ENCODE measurements around the gene HSD17B14. TPM values are rescaled to one million over a fixed set of nuclear protein-coding genes. Genes with fewer than 3 reads are reported as not detected.

The HSD17B14 gene
- total RNA-seq, 1 experiment from 2014 or later, result 3.9 TPM

DNA sequence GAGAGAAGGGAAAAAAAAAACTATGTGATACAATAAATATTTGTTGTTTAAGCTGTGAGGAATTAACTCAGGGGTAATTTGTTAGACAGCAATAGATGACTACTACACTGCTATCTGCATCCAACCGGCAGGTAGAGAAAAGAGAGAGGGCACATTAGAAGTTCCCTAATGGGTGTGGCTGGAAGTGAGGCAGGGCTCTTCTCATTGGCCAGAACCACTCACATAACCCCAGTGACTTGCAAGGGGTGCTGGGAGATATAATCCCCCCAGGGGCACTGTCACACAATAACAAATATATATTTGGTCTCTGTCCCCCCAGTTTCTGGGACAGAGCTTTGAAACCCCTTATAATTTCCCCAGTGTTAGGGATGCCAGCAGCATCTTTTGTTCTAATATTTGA is 56.7 kb downstream of the HSD17B14 start:
- no peak overlapping the region for H3K4me2 ChIP-seq (ENCODE audit: low read length)
- H3K27ac ChIP-seq (ENCODE audit: low read depth, low read length), result no peak overlapping the region
- no peaks in the 10 kb centered on the region for H3K36me3 ChIP-seq (ENCODE audit: control insufficient read depth in 1 of 2, insufficient read depth in 2 of 2, low read length in 2 of 2)
- intact Hi-C loops (cut with micrococcal nuclease), result no loop called here
- no peaks in the 10 kb centered on the region for H4K20me1 ChIP-seq (ENCODE audit: insufficient read depth)
- POLR2A ChIA-PET, result interaction anchor here (1.5 kb wide), 1 partner anchor 92 kb away, joined by 3 read pairs; no protein-coding TSS in a partner anchor
- H3K27me3 ChIP-seq (ENCODE audit: insufficient read depth, low read length), result no peaks in the 10 kb centered on the region
- H3K9me2 ChIP-seq (ENCODE audit: insufficient read depth), result no peaks in the 10 kb centered on the region
- no peak for DNase-seq (ENCODE audit: low read depth, low spot score)
- RAD21 ChIA-PET (ENCODE audit: low non-redundant PET in 1 of 2, low total read pairs in 2 of 2, uncharacterized antibody in 2 of 2, unreplicated experiment in 2 of 2), result no interaction called here
- no peaks in the 10 kb centered on the region for H3K9me3 ChIP-seq (ENCODE audit: control insufficient read depth in 1 of 2, insufficient read depth in 1 of 2, low read depth in 1 of 2, low read length in 2 of 2)
- TF ChIP-seq POLR2A (IDR thresholded peaks at IDR 0.05; ENCODE audit: borderline replicate concordance, extremely low read depth, insufficient read depth, insufficient read length) (no peak), ZNF274 (IDR thresholded peaks at IDR 0.05; ENCODE audit: low read depth, low read length) (no peak), EGR1 (IDR thresholded peaks at IDR 0.05; ENCODE audit: low read depth) (no peak), TCF7L2 (IDR thresholded peaks at IDR 0.05; ENCODE audit: borderline replicate concordance, extremely low read depth, insufficient read depth, insufficient read length) (no peak), FOSL1 (IDR thresholded peaks at IDR 0.05; ENCODE audit: low read depth) (no peak), EZH2 (IDR thresholded peaks at IDR 0.05) (no peak), CTCF (IDR thresholded peaks at IDR 0.05 in 2 of 3, conservative IDR thresholded peaks at IDR 0.05 in 1 of 3; ENCODE audit: borderline replicate concordance in 1 of 3, insufficient read depth in 1 of 3, low read depth in 2 of 3, low read length in 2 of 3) (no peak), SP1 (IDR thresholded peaks at IDR 0.05; ENCODE audit: low read depth) (no peak), EZH2phosphoT487 (IDR thresholded peaks at IDR 0.05; ENCODE audit: borderline replicate concordance) (no peak), SRF (IDR thresholded peaks at IDR 0.05; ENCODE audit: low read depth) (no peak), ZBTB33 (IDR thresholded peaks at IDR 0.05; ENCODE audit: extremely low read depth, insufficient replicate concordance, low read length) (no peak), CBX3 (IDR thresholded peaks at IDR 0.05; ENCODE audit: low read depth) (no peak), YY1 (IDR thresholded peaks at IDR 0.05; ENCODE audit: extremely low read depth, insufficient replicate concordance, low read depth, low read length) (no peak), CEBPB (IDR thresholded peaks at IDR 0.05; ENCODE audit: low read depth) (no peak), SIN3A (IDR thresholded peaks at IDR 0.05; ENCODE audit: low read depth) (no peak), JUND (IDR thresholded peaks at IDR 0.05) (no peak)
- TF ChIP-seq, protein P1, sequence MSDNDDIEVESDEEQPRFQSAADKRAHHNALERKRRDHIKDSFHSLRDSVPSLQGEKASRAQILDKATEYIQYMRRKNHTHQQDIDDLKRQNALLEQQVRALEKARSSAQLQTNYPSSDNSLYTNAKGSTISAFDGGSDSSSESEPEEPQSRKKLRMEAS (IDR thresholded peaks at IDR 0.05), result no peak
- no TSS peak for BruUV-seq (replicated peaks)
- H2AFZ ChIP-seq (ENCODE audit: low read depth, low read length, poor library complexity, severe bottlenecking), result peak overlapping the region; percentile 56
- no peaks in the 10 kb centered on the region for H3K79me2 ChIP-seq (ENCODE audit: insufficient read depth, low read length)
- CTCF ChIA-PET, result no interaction called here
- H3K4me3 ChIP-seq (replicated peaks in 1 of 2; ENCODE audit: low read depth in 1 of 2, low read length in 2 of 2), result no peak overlapping the region
- peaks cover 23 to 28% of the 10 kb centered on the region in 2 experiments; a peak in 3 of 4 replicates for H3K4me1 ChIP-seq (ENCODE audit: control insufficient read depth in 1 of 2, insufficient read depth in 2 of 2, low read length in 2 of 2)
- ATAC-seq, result peak; percentile 40; the same call in 1 of the 2 replicates
- no peak overlapping the region for H3K9ac ChIP-seq (ENCODE audit: low read length)

Data from HCT116 (cell line).